GM12801 (cell line): Measurements from ENCODE around the gene C6orf136.

Experiments
- TF ChIP-seq, protein P1 (sequence below): IDR thresholded peaks from one replicate; pipeline ENCODE4 v1.5.1; 2011; ENCODE audit warnings: control low read depth; ENCODE audit not compliant: insufficient read length; ENCODE audit errors: extremely low read depth

C6orf136 gene

DNA sequence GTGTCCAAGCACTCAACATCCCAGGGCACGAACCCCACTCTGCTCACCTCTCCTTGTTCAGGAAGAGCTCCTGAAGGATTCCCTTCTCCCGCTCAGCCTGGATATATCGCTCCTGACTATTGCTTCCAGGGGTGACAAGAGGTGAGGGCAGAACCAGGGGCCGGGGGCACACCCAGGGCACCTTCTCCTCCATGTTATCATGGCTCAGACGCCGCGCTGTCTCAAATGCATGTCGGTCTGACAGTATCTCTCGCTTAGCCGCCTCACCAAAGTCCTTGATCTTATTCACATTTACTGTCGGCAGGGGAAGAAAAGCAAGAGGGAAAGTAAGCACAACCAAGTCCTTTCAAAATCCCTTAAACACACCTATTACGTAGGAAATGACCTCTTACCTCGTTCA is 43.0 kb upstream of the C6orf136 start:
- TF ChIP-seq, protein P1, sequence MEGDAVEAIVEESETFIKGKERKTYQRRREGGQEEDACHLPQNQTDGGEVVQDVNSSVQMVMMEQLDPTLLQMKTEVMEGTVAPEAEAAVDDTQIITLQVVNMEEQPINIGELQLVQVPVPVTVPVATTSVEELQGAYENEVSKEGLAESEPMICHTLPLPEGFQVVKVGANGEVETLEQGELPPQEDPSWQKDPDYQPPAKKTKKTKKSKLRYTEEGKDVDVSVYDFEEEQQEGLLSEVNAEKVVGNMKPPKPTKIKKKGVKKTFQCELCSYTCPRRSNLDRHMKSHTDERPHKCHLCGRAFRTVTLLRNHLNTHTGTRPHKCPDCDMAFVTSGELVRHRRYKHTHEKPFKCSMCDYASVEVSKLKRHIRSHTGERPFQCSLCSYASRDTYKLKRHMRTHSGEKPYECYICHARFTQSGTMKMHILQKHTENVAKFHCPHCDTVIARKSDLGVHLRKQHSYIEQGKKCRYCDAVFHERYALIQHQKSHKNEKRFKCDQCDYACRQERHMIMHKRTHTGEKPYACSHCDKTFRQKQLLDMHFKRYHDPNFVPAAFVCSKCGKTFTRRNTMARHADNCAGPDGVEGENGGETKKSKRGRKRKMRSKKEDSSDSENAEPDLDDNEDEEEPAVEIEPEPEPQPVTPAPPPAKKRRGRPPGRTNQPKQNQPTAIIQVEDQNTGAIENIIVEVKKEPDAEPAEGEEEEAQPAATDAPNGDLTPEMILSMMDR, result no peak

DNA sequence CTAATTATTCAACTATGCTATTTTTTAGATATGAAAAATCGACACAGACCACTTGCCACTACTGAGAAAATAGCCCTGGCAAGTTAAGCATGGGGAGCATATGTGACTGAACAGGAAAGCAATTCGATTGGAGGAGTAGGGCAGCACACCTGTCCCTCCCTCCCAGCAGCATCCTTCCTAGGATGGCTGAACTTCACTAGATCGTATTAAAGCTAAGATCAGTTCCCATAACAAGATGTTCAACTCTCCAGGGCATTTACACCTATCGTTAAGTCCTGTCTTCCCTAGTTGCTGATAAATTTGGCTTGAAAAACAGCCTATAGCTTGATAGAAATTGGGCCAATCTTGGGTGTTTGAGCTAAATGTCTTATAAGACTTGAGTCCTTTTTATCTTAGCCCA is 36.9 kb upstream of the C6orf136 start:
- TF ChIP-seq, protein P1, result no peak

DNA sequence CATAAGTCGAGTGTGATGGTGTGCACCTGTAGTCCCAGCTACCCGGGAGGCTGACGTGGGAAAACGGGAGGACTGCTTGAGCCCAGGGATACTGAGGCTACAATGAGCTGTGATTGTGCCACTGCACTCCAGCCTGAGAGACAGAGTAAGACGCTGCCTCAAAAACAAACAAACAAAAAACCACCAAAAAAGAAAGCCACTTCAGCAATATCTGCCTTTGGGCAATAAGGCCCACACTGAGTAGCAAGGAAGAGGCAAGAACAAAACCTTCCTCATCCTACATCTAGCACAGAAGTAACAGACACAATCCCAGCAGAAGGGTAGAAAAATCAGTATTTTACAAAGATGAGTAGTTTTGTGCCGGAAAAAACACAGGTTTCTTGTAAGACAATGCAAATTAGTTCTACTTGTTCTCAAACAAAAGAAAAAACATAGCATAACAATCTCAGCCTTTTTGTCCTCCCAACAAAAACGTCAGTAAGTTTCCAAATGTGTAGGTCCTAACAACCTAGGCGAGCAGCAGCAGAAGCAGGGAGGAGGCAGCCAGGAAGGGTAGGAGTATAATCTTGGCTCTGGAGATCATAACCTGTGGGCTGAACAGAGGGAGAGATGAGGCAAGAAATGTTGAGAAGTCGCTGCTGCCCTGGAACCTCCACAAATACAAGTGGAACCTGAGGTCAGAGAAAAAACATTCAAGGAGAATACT is 35.6 kb upstream of the C6orf136 start:
- TF ChIP-seq, protein P1, result no peak

DNA sequence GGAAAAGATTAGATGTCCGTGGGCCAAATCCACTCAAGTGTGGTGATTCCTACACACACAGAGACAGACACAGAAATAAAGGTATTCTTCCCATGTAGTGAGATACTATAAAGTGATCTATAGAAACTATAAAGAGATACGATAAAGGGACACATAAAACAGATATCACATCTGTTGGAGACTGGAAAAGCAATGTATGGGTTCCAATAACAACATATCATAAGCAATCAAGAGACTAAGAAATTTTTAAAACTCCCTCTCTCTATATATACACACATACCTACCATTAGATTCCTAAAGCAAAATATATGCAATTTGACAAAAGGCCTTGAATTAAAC is 35.1 kb upstream of the C6orf136 start:
- TF ChIP-seq, protein P1, result no peak

DNA sequence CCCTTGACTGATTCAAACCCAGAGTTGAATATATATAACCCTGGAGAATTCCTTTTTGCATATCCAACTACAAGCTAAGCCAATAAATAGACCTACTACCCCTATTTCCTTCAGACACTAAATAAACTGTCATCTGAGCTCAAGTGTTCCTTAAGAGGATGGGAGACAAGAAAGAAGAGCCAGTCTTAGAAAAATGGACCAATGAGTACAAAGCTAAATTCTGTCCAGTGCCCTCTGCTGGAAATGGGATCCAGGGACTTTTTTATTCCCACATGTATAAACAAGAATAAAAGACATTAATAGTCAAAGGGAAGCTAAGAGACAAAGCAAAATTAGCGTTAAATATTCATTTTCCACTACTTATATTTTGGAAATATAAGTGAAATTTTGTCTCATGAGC is 34.7 kb upstream of the C6orf136 start:
- TF ChIP-seq, protein P1, result no peak

DNA sequence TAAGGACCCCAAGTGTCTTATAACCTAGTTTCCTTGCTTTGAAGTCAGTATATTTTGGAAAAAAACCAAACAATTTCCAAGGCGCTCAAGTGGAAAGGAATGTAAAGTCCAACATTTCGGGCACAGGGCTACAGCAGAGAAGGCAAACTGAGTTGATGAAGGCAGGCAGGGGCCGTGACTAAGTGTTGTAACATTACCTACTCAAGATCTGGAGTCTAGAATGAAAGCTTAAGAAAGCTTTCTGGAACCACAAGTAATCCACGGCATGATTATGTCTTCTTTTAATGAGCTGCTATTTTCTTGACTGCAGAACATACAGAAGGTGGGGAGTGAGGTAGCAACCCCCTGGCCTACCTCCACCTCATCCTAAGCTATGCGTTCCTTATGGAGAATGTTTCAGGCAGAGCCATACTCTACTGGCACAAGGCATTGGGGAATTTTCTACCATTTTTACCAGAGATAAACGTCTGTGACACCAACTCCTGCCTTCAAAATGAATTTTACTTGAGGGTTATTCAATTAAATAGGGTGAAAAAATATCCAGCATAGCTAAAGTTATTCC is 34.2 kb upstream of the C6orf136 start:
- TF ChIP-seq, protein P1, result no peak

DNA sequence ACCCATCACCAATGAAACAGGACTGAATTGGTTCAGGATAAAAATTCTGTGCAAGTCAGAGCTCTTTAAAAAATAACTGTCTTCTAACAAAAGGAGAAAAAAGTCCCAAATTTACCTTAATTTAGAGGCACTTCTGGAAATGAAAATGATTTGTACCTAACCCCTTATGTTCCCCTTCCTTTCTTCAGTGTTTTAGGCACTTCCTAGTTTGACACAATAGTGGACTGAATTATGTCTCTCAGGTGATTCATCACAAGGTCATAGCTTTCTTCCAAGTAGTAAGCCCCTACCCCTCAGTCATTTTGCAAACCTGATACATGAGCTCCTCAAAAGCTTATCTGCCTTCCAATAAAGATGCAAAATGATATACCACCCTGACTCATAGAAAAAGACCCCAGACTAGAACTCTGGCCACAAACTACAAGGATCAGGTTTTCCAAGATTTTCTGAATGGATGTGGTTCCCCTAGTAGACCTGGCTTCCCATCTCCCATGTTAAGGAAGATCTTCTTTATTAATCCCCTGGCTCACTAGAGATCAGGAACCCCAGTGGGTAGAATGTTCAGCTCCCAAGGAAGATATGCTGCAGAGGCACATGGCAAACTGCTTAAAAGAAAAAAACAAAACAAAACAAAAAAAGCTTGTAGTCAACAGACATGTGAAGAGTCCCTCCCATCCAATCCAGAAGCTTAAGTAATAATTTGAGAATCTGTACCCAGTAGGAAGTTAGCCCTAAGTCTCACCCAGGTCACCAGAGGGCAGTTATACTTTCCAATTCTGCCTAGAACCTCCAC is 33.5 kb upstream of the C6orf136 start:
- TF ChIP-seq, protein P1, result no peak
